M059J (cell line): ENCODE data around the gene TCTN3. TPM values are rescaled to one million over a fixed set of nuclear protein-coding genes. Genes with fewer than 3 reads are reported as not detected.
"Not testable (repeated sequence)": the region's sequence is repeated elsewhere in the genome, so short reads cannot be mapped to it uniquely, and the experiment has no call there.

ENCODE experiments used
- DNase-seq: peaks from one replicate; pipeline ENCODE4 v3.0.0-alpha.2; 2012; ENCODE audit warnings: low read depth
- total RNA-seq: library from RNA; depleted of rRNA; stranded (reverse); fragments of >200 nt; shearing (Covaris generic); gene quantifications from 2 replicates; pipeline ENCODE4 v1.2.3, GENCODE V29; 2014; rRNA removed

The TCTN3 gene
- total RNA-seq, 1 experiment from 2014 or later = 46.7 TPM

GRCh38 chr10:95637140-95637539 is 56.6 kb downstream of the TCTN3 start:
- DNase-seq = no peak

GRCh38 chr10:95635319-95635733 is 58.4 kb downstream of the TCTN3 start:
- DNase-seq = no peak

- peak; percentile 56 for DNase-seq
Observed at GRCh38 chr10:95628786-95629185, 64.9 kb downstream of the TCTN3 start.

GRCh38 chr10:95626500-95626899 is 67.2 kb downstream of the TCTN3 start:
- DNase-seq = no peak

- DNase-seq = not testable (repeated sequence)
Observed at GRCh38 chr10:95620415-95620814, 73.3 kb downstream of the TCTN3 start.

- DNase-seq = no peak
Observed at GRCh38 chr10:95618101-95618500, 75.6 kb downstream of the TCTN3 start.

- DNase-seq = no peak
Observed at GRCh38 chr10:95616446-95616845, 77.3 kb downstream of the TCTN3 start.

Other genes starting within 250 kb of the TCTN3 start
- 0.57 and 2.4 TPM in 2 replicates for gene SORBS1, start 132.6 kb downstream of the TCTN3 start, total RNA-seq
- 79.4 and 114 TPM in 2 replicates for gene ALDH18A1, start 37.2 kb downstream of the TCTN3 start, total RNA-seq
- 0.02 TPM in 1 of 2 replicates, not detected in the other for gene ENTPD1, start 62.2 kb upstream of the TCTN3 start, total RNA-seq
- gene CC2D2B, start 214.0 kb upstream of the TCTN3 start, total RNA-seq = not detected in 2 replicates